Activated CD8-positive, alpha-beta T cell treated with anti-CD3 and anti-CD28 coated beads for 36 hours (primary cell): ENCODE measurements around the gene MEMO1. TPM values are rescaled to one million over a fixed set of nuclear protein-coding genes. Genes with fewer than 3 reads are reported as not detected.
"Not testable (repeated sequence)": the region's sequence is repeated elsewhere in the genome, so short reads cannot be mapped to it uniquely, and the experiment has no call there.

Source experiments
- ATAC-seq: fragments of 200-7000 bp; cut with Tn5 transposase; one replicate; pipeline ENCODE4 v1.10.0; 2021; ENCODE audit warnings: mild to moderate bottlenecking, moderate library complexity
- CTCF ChIA-PET: fragments of 350-600 bp; sonication (Branson Sonifier 250); formaldehyde crosslinking; loops from one replicate; lab custom pipeline; 2021; ENCODE audit warnings: antibody characterized with exemption; lab: Charles Lee
- POLR2A ChIA-PET: fragments of 350-600 bp; sonication (Branson Sonifier 250); formaldehyde crosslinking; loops from one replicate; lab custom pipeline; 2021; ENCODE audit warnings: antibody characterized with exemption; lab: Charles Lee
- DNase-seq: peaks from one replicate; pipeline ENCODE4 v3.0.0-alpha.2; 2020
- H3K27ac Mint-ChIP-seq: one replicate; pipeline ENCODE4 v1.8.0; 2021; ENCODE audit warnings: mild to moderate bottlenecking, mixed read lengths
- H3K27me3 Mint-ChIP-seq: one replicate; pipeline ENCODE4 v1.8.0; 2021; ENCODE audit warnings: mixed read lengths
- H3K36me3 Mint-ChIP-seq: one replicate; pipeline ENCODE4 v1.8.0; 2021; ENCODE audit warnings: low read depth, mixed read lengths
- H3K4me1 Mint-ChIP-seq: one replicate; pipeline ENCODE4 v1.8.0; 2021; ENCODE audit warnings: low read depth, mixed read lengths
- H3K4me3 Mint-ChIP-seq: one replicate; pipeline ENCODE4 v1.8.0; 2021; ENCODE audit warnings: mild to moderate bottlenecking, moderate library complexity, mixed read lengths
- H3K9me3 Mint-ChIP-seq: one replicate; pipeline ENCODE4 v1.8.0; 2021; ENCODE audit warnings: mixed read lengths
- intact Hi-C: fragments of 100-400 bp; cut with micrococcal nuclease; formaldehyde crosslinking; loops from one replicate; pipeline ENCODE4 v1.10.0; 2022
- total RNA-seq, 2 experiments: library from RNA; stranded (reverse); gene quantifications; one replicate each; pipeline ENCODE4 v1.2.3, GENCODE V29; 2021
- TF ChIP-seq, protein P1 (sequence below): fragments of 200-600 bp; IDR thresholded peaks from one replicate; pipeline ENCODE4 v1.8.0; 2022; ENCODE audit warnings: antibody characterized with exemption, mild to moderate bottlenecking

Gene MEMO1
- total RNA-seq, 2 experiments from 2014 or later: 46.5 to 46.9 TPM

DNA sequence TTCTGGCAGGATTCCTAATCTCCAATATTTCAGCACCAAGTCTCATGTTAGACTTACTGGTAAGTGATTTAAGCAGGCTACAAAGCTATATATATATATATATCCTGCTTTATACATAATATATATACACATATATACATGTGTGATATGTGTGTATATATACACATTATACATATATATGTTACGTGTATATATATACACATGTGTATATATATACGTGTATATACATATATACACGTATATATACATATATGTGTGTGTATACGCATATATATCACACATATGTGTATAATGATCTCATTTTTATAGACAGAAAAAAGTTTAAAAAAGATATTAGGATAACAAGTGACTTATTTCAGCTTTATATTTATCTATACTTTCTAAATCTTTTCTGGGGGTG is 41.6 kb downstream of the MEMO1 start:
- TF ChIP-seq, protein P1, sequence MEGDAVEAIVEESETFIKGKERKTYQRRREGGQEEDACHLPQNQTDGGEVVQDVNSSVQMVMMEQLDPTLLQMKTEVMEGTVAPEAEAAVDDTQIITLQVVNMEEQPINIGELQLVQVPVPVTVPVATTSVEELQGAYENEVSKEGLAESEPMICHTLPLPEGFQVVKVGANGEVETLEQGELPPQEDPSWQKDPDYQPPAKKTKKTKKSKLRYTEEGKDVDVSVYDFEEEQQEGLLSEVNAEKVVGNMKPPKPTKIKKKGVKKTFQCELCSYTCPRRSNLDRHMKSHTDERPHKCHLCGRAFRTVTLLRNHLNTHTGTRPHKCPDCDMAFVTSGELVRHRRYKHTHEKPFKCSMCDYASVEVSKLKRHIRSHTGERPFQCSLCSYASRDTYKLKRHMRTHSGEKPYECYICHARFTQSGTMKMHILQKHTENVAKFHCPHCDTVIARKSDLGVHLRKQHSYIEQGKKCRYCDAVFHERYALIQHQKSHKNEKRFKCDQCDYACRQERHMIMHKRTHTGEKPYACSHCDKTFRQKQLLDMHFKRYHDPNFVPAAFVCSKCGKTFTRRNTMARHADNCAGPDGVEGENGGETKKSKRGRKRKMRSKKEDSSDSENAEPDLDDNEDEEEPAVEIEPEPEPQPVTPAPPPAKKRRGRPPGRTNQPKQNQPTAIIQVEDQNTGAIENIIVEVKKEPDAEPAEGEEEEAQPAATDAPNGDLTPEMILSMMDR: no peak
- Mint-ChIP-seq H3K4me3 (no peak overlapping the region), H3K27me3 (no peaks in the 10 kb centered on the region), H3K9me3 (no peaks in the 10 kb centered on the region), H3K27ac (no peak overlapping the region), H3K36me3 (peaks cover 5% of the 10 kb centered on the region), H3K4me1 (peaks cover 22% of the 10 kb centered on the region)
- DNase-seq: no peak
- ChIA-PET POLR2A (no interaction called here), CTCF (no interaction called here)
- intact Hi-C loops: no loop called here
- ATAC-seq: no peak

DNA sequence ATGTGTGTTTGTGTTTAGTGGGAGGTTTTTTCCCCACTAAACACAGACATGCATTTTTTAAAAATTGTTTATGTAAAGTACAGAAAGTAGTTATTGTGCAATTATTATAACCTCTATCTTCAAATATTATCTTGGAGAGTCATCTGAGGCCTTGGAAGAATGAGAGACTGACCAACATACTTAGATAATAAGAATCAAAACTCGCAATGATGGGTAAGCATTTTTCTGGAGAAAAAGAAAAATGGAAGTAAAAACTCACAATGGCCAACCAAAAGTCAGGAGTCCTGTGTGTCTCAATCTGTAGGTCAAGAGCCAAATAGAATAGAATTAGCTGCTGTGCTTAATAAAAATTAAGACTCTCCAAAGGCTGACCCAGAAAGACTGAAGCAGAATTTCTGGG is 43.0 kb downstream of the MEMO1 start:
- H3K27me3 Mint-ChIP-seq: no peaks in the 10 kb centered on the region
- H3K27ac Mint-ChIP-seq: no peak overlapping the region
- H3K9me3 Mint-ChIP-seq: no peaks in the 10 kb centered on the region
- peaks cover 7% of the 10 kb centered on the region for H3K36me3 Mint-ChIP-seq
- ATAC-seq (no peak), DNase-seq (no peak)
- TF ChIP-seq, protein P1: no peak
- POLR2A ChIA-PET: no interaction called here
- peaks cover 20% of the 10 kb centered on the region for H3K4me1 Mint-ChIP-seq
- CTCF ChIA-PET: no interaction called here
- intact Hi-C loops: no loop called here
- H3K4me3 Mint-ChIP-seq: no peak overlapping the region

DNA sequence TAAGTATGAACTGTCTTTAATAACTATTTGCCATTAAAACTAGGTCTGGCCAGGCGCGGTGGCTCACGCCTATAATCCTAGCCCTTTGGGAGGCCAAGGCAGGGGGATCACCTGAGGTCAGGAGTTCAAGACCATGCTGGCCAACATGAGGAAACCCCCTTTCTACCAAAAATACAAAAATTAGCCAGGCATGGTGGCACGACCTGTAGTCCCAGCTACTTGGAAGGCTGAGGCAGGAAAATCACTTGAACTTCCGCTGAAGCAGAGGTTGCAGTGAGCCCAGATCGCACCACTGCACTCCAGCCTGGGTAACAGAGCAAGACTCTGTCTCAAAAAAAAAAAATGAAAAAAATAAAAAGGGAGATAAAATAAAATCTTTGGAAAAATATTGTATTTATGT is 44.4 kb downstream of the MEMO1 start:
- H3K36me3 Mint-ChIP-seq, CTCF ChIA-PET, POLR2A ChIA-PET, intact Hi-C loops, H3K9me3 Mint-ChIP-seq, H3K27ac Mint-ChIP-seq, ATAC-seq, DNase-seq, H3K4me3 Mint-ChIP-seq, H3K27me3 Mint-ChIP-seq: not testable (repeated sequence)
- peaks cover 25% of the 10 kb centered on the region for H3K4me1 Mint-ChIP-seq

DNA sequence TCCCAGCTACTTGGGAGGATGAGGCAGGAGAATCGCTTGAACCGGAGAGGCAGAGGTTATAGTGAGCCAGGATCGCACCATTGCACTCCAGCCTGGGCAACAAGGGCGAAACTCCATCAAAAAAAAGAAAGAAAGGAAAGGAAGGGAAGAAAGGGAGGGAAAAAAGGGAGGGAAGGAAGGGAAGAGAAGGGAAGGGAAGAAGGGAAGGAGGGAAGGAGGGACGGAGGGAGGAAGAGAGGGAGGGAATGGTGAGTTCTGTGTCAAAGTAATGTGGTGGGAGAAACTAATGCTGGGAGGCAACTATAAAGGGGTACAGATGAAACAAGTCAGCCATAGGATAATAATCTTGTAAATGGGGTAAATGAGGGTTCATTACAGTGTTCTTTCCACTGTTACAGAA is 45.7 kb downstream of the MEMO1 start:
- CTCF ChIA-PET: no interaction called here
- peaks cover 5% of the 10 kb centered on the region for H3K36me3 Mint-ChIP-seq
- intact Hi-C loops: no loop called here

DNA sequence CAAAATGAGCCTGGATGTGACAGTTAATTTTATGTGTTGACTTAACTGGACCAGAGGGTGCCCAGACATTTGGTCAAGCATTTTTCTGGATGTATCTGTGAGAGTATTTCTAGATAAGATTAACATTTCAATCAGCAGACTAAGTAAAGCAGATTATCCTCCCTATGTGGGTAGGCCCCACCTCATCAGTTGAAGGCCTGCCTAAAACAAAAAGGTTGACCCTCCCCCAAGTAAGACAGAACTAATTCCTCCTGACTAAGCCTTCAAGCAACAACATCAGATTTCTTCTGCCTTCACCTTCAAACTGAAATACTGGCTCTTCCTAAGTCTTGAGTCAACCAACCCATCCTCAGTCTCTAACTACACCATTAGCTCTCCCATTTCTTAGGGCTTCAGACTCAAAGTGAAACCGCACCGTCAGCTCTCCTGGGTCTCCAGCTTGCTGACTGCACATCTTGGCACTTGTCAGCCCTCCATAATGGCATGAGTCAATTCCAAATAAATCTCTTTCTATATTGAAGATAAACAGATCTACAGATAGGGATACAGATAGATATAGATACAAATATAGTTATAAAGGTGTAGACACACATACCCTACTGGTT is 47.9 kb downstream of the MEMO1 start:
- Mint-ChIP-seq H3K4me1 (peaks cover 49% of the 10 kb centered on the region), H3K27me3 (no peaks in the 10 kb centered on the region), H3K4me3 (no peak overlapping the region), H3K9me3 (no peaks in the 10 kb centered on the region), H3K36me3 (peaks cover 5% of the 10 kb centered on the region), H3K27ac (peak overlapping the region; percentile 44)
- ATAC-seq: peak; percentile 71
- intact Hi-C loops: no loop called here
- TF ChIP-seq, protein P1: no peak
- CTCF ChIA-PET: no interaction called here
- DNase-seq: peak; percentile 41
- POLR2A ChIA-PET: interaction anchor here (0.6 kb wide), 1 partner anchor 123 kb away, joined by 3 read pairs; no protein-coding TSS in a partner anchor

More for the DNA sequence above, 45.7 kb downstream of the MEMO1 start:
- H3K27me3 Mint-ChIP-seq: no peaks in the 10 kb centered on the region
- ATAC-seq (no peak), DNase-seq (no peak)
- H3K27ac Mint-ChIP-seq: no peak overlapping the region
- no peak overlapping the region for H3K4me3 Mint-ChIP-seq
- TF ChIP-seq, protein P1: no peak
- POLR2A ChIA-PET: no interaction called here
- H3K9me3 Mint-ChIP-seq: no peaks in the 10 kb centered on the region
- peaks cover 29% of the 10 kb centered on the region for H3K4me1 Mint-ChIP-seq
